IMR-90 (cell line): ENCODE measurements around the gene C14orf119. TPM values are rescaled to one million over a fixed set of nuclear protein-coding genes. Genes with fewer than 3 reads are reported as not detected.
A peak's percentile ranks its signal among the peaks of the same experiment; 100 is the strongest.

Source experiments
- ATAC-seq: fragments of 200-7000 bp; cut with Tn5 transposase; 2 replicates; pipeline ENCODE4 v1.9.1; 2020; ENCODE audit warnings: low read depth, mild to moderate bottlenecking, moderate library complexity
- BruUV-seq: library from RNA; stranded (reverse); fragments of 400-500 nt; replicated peaks from 2 replicates; lab custom pipeline; 2021; lab: Mats Ljungman, UMichigan
- CTCF ChIA-PET: fragments of 300-600 bp; formaldehyde crosslinking; extraction: SDS; loops from one replicate; lab custom pipeline; 2021; ENCODE audit warnings: antibody characterized with exemption; lab: Yijun Ruan, JAX
- POLR2A ChIA-PET: fragments of 300-600 bp; sonication (Branson Sonifier 250); formaldehyde crosslinking; loops from one replicate; lab custom pipeline; 2022; ENCODE audit warnings: antibody characterized with exemption; ENCODE audit not compliant: unreplicated experiment; lab: Charles Lee
- DNase-seq: peaks from one replicate; pipeline ENCODE4 v3.0.0; 2013
- H2AFZ ChIP-seq: replicated peaks from 2 replicates; pipeline ENCODE3; 2013; ENCODE audit warnings: low read length, mild to moderate bottlenecking; ENCODE audit not compliant: poor library complexity
- H2AK5ac ChIP-seq: 2 replicates; pipeline ENCODE4 v1.6.1; 2013; ENCODE audit warnings: low read depth, low read length, inconsistent platforms
- H2AK9ac ChIP-seq: replicated peaks from 2 replicates; pipeline ENCODE3; 2013; ENCODE audit warnings: mild to moderate bottlenecking, low read depth, low read length, moderate library complexity; ENCODE audit not compliant: poor library complexity
- H2BK120ac ChIP-seq: 2 replicates; pipeline ENCODE4 v1.6.1; 2013; ENCODE audit warnings: low read depth, low read length, inconsistent platforms
- H2BK15ac ChIP-seq: 3 replicates; pipeline ENCODE4 v1.6.1; 2013; ENCODE audit warnings: low read depth, low read length, inconsistent platforms
- H2BK20ac ChIP-seq: 2 replicates; pipeline ENCODE4 v1.6.1; 2013; ENCODE audit warnings: low read depth, mild to moderate bottlenecking, inconsistent platforms, low read length, moderate library complexity
- H2BK5ac ChIP-seq: 2 replicates; pipeline ENCODE4 v1.6.1; 2013; ENCODE audit warnings: mild to moderate bottlenecking, low read depth, low read length, inconsistent platforms; ENCODE audit not compliant: poor library complexity, severe bottlenecking
- H3K14ac ChIP-seq: replicated peaks from 2 replicates; pipeline ENCODE4 v1.6.1; 2013; ENCODE audit warnings: low read depth, low read length, inconsistent platforms
- H3K18ac ChIP-seq: 2 replicates; pipeline ENCODE4 v1.6.1; 2013; ENCODE audit warnings: low read depth, low read length, control low read depth
- H3K23ac ChIP-seq: 2 replicates; pipeline ENCODE4 v1.6.1; 2013; ENCODE audit warnings: low read depth, low read length, inconsistent platforms
- H3K27ac ChIP-seq: 2 replicates; pipeline ENCODE4 v1.5.1; 2013; ENCODE audit warnings: mild to moderate bottlenecking, control low read depth, low read length; ENCODE audit not compliant: insufficient read depth
- H3K27me3 ChIP-seq: 2 replicates; pipeline ENCODE4 v1.6.1; 2013; ENCODE audit warnings: low read length; ENCODE audit not compliant: control insufficient read depth, insufficient read depth
- H3K36me3 ChIP-seq: 2 replicates; pipeline ENCODE4 v1.6.1; 2013; ENCODE audit warnings: low read length, mixed read lengths; ENCODE audit not compliant: control insufficient read depth, insufficient read depth
- H3K4ac ChIP-seq: 2 replicates; pipeline ENCODE4 v1.6.1; 2013; ENCODE audit warnings: low read depth, low read length, inconsistent platforms
- H3K4me1 ChIP-seq: 2 replicates; pipeline ENCODE4 v1.6.1; 2013; ENCODE audit warnings: low read length, mixed read lengths; ENCODE audit not compliant: control insufficient read depth, insufficient read depth
- H3K4me2 ChIP-seq: 2 replicates; pipeline ENCODE4 v1.6.1; 2013; ENCODE audit warnings: low read depth, mild to moderate bottlenecking, control low read depth, low read length, moderate library complexity
- H3K4me3 ChIP-seq: 2 replicates; pipeline ENCODE4 v1.5.1; 2013; ENCODE audit warnings: low read depth, mild to moderate bottlenecking, control low read depth, low read length, moderate library complexity; ENCODE audit not compliant: insufficient read depth
- H3K56ac ChIP-seq: 2 replicates; pipeline ENCODE4 v1.6.1; 2013; ENCODE audit warnings: low read length, inconsistent platforms; ENCODE audit not compliant: insufficient read depth; ENCODE audit errors: extremely low read depth
- H3K79me1 ChIP-seq, 2 experiments: 2 replicates each; pipeline ENCODE4 v1.6.1; 2013; ENCODE audit warnings: low read length in 2 of 2, inconsistent platforms in 1 of 2, low read depth in 1 of 2
- H3K9ac ChIP-seq: 2 replicates; pipeline ENCODE4 v1.6.1; 2013; ENCODE audit warnings: low read depth, low read length, control low read depth
- H3K9me1 ChIP-seq: 2 replicates; pipeline ENCODE4 v1.6.1; 2013; ENCODE audit warnings: low read length, inconsistent platforms; ENCODE audit not compliant: insufficient read depth
- H3K9me3 ChIP-seq: 2 replicates; pipeline ENCODE4 v1.6.1; 2013; ENCODE audit warnings: low read length; ENCODE audit not compliant: control insufficient read depth, insufficient read depth
- H4K20me1 ChIP-seq: 2 replicates; pipeline ENCODE4 v1.6.1; 2013; ENCODE audit warnings: low read length, inconsistent platforms; ENCODE audit not compliant: insufficient read depth
- H4K5ac ChIP-seq: 2 replicates; pipeline ENCODE4 v1.6.1; 2013; ENCODE audit warnings: mild to moderate bottlenecking, low read depth, low read length, control low read depth
- H4K8ac ChIP-seq, 2 experiments: 2 replicates each; pipeline ENCODE4 v1.6.1; 2013; ENCODE audit warnings: low read depth in 2 of 2, low read length in 2 of 2, control low read depth in 1 of 2, inconsistent platforms in 1 of 2
- H4K91ac ChIP-seq: 2 replicates; pipeline ENCODE4 v1.6.1; 2013; ENCODE audit warnings: low read depth, low read length, inconsistent platforms; ENCODE audit not compliant: insufficient read depth
- MAFK ChIP-seq: IDR thresholded peaks from 2 replicates; pipeline ENCODE4 v1.6.1; 2012; ENCODE audit warnings: low read depth, low read length, improper control_type of control experiment
- MXI1 ChIP-seq: IDR thresholded peaks from 2 replicates; pipeline ENCODE4 v1.6.1; 2012; ENCODE audit warnings: low read depth, mild to moderate bottlenecking, low read length, moderate library complexity, borderline replicate concordance
- RFX5 ChIP-seq: IDR thresholded peaks from 2 replicates; pipeline ENCODE4 v1.8.0; 2012; ENCODE audit warnings: low read depth, mild to moderate bottlenecking, low read length, moderate library complexity
- WGBS, 2 experiments: methylation state at CpG; one replicate each; pipeline versions ENCODE4 v1.1.5 to v1.1.7; 2013; ENCODE audit warnings: missing lambda C conversion rate in 2 of 2; ENCODE audit not compliant: insufficient read length in 1 of 2; ENCODE audit errors: extremely low coverage in 2 of 2; 5-methylcytosine and 5-hydroxymethylcytosine counted together
- dilution Hi-C: fragments of 300-500 bp; cut with HindIII; formaldehyde crosslinking; loops from one replicate; pipeline ENCODE4 v1.14.3; 2018; ENCODE audit warnings: low sequenced_read_pairs; ENCODE audit not compliant: unreplicated experiment
- in situ Hi-C: fragments of 300-500 bp; cut with MboI; formaldehyde crosslinking; loops from 3 replicates; pipeline ENCODE4 v1.14.3; 2019; ENCODE audit warnings: low sequenced_read_pairs, inconsistent platforms, mixed read lengths
- intact Hi-C: fragments of 100-400 bp; cut with micrococcal nuclease; formaldehyde crosslinking; loops from 2 replicates; pipeline ENCODE4 v1.10.0; 2022
- polyA plus RNA-seq, 3 experiments: library from polyadenylated mRNA; depleted of rRNA; stranded (reverse); fragments of >200 nt; gene quantifications; 2 replicates each; pipeline ENCODE4 v1.2.3, GENCODE V29; 2012; ENCODE audit warnings: low replicate concordance in 1 of 3
- total RNA-seq: library from RNA; depleted of rRNA; stranded (reverse); fragments of >200 nt; gene quantifications from 2 replicates; pipeline ENCODE4 v1.2.3, GENCODE V29; 2012

The C14orf119 gene
- total and polyA plus RNA-seq, 2 of the 4 experiments (the other 2 are of a cell fraction), result 74.0 to 83.7 TPM

GRCh38 chr14:23089498-23090253 lies 5.6 kb upstream of the C14orf119 start:
- POLR2A ChIA-PET, result interaction anchor here (0.7 kb wide), 1 partner anchor 10 kb away, joined by 3 read pairs; no protein-coding TSS in a partner anchor

More at GRCh38 chr14:23089498-23090253, 5.6 kb upstream of the C14orf119 start:
- no peak overlapping the region for H3K4ac ChIP-seq
- H4K8ac ChIP-seq, result no peak overlapping the region
- no peak overlapping the region for H4K5ac ChIP-seq
- no peak overlapping the region for H2BK120ac ChIP-seq
- H3K9me3 ChIP-seq, result no peaks in the 10 kb centered on the region
- H3K4me2 ChIP-seq, result no peak overlapping the region
- no peak overlapping the region for H3K4me3 ChIP-seq
- intact Hi-C loops (no loop called here), dilution Hi-C loops (no loop called here), in situ Hi-C loops (loop anchor here (25.0 kb wide), 1 partner anchor 1048 kb away; the partner anchor contains the start of genes EMC9, FITM1, PSME1 and PSME2)
- no peaks in the 10 kb centered on the region for H3K27me3 ChIP-seq
- no peak for ATAC-seq
- no peak overlapping the region for H2AK5ac ChIP-seq
- H3K36me3 ChIP-seq, result peaks cover 24% of the 10 kb centered on the region
- no peak overlapping the region for H3K14ac ChIP-seq
- H3K27ac ChIP-seq, result no peak overlapping the region
- H3K56ac ChIP-seq, result no peak overlapping the region
- H2BK5ac ChIP-seq, result no peak overlapping the region
- no peak overlapping the region for H4K91ac ChIP-seq
- H3K23ac ChIP-seq, result no peak overlapping the region; the same call in 1 of the 2 replicates
- no peak overlapping the region for H2AK9ac ChIP-seq
- no peak for DNase-seq
- no TSS peak for BruUV-seq
- H3K79me1 ChIP-seq, result peaks cover 27 to 50% of the 10 kb centered on the region in 2 experiments
- H2BK15ac ChIP-seq, result no peak overlapping the region
- no peaks in the 10 kb centered on the region; the same call in 1 of the 2 replicates for H3K4me1 ChIP-seq
- CTCF ChIA-PET, result interaction anchor here (1.4 kb wide), 1 partner anchor 21 kb away, joined by 5 read pairs; no protein-coding TSS in a partner anchor
- no peaks in the 10 kb centered on the region for H3K9me1 ChIP-seq
- H2BK20ac ChIP-seq, result no peak overlapping the region
- TF ChIP-seq MAFK (0 out of 2 replicates have a peak, but pooled peaks have one; percentile 22), RFX5 (no peak), MXI1 (no peak)
- WGBS, 2 experiments, result no CpG with 5 or more reads among the region's 12 CpGs
- H3K9ac ChIP-seq, result no peak overlapping the region
- H3K18ac ChIP-seq, result no peak overlapping the region
- H2AFZ ChIP-seq, result no peak overlapping the region
- peaks cover 22% of the 10 kb centered on the region; the same call in 1 of the 2 replicates for H4K20me1 ChIP-seq
